NOMO-1 (cell line): ENCODE data around the gene PTPRN2.
"Not testable (repeated sequence)": the region's sequence is repeated elsewhere in the genome, so short reads cannot be mapped to it uniquely, and the experiment has no call there.

Experiments
- DNase-seq, 2 experiments: peaks; one replicate each; lab custom pipeline; 2025; ENCODE audit not compliant: unreplicated experiment in 2 of 2; lab: John Stamatoyannopoulos, UW

The PTPRN2 gene

GRCh38 chr7:157910446-157910845, 677.2 kb downstream of the PTPRN2 start:
- no peak for DNase-seq

GRCh38 chr7:157910045-157910444, 677.6 kb downstream of the PTPRN2 start:
- not testable (repeated sequence) for DNase-seq

- no peak for DNase-seq
Observed at GRCh38 chr7:157909370-157909769, 678.3 kb downstream of the PTPRN2 start.

- DNase-seq: no peak
Observed at GRCh38 chr7:157908006-157908782, 679.4 kb downstream of the PTPRN2 start.

GRCh38 chr7:157907091-157907490, 680.5 kb downstream of the PTPRN2 start:
- DNase-seq: no peak

- no peak for DNase-seq
Observed at GRCh38 chr7:157906583-157906982, 681.0 kb downstream of the PTPRN2 start.

- DNase-seq: no peak
Observed at GRCh38 chr7:157905651-157906461, 681.8 kb downstream of the PTPRN2 start.

GRCh38 chr7:157904866-157905570, 682.6 kb downstream of the PTPRN2 start:
- DNase-seq: no peak

- no peak for DNase-seq
Observed at GRCh38 chr7:157904211-157904865, 683.3 kb downstream of the PTPRN2 start.

GRCh38 chr7:157903710-157904109, 683.9 kb downstream of the PTPRN2 start:
- DNase-seq: no peak

- DNase-seq: no peak
Observed at GRCh38 chr7:157903296-157903695, 684.3 kb downstream of the PTPRN2 start.

GRCh38 chr7:157901816-157902610, 685.6 kb downstream of the PTPRN2 start:
- DNase-seq: not testable (repeated sequence)

- no peak for DNase-seq
Observed at GRCh38 chr7:157901166-157901565, 686.5 kb downstream of the PTPRN2 start.

- DNase-seq: no peak
Observed at GRCh38 chr7:157900556-157900955, 687.1 kb downstream of the PTPRN2 start.

- no peak for DNase-seq
Observed at GRCh38 chr7:157900011-157900410, 687.6 kb downstream of the PTPRN2 start.

- no peak for DNase-seq
Observed at GRCh38 chr7:157898802-157899505, 688.7 kb downstream of the PTPRN2 start.

- no peak for DNase-seq
Observed at GRCh38 chr7:157898261-157898660, 689.4 kb downstream of the PTPRN2 start.

GRCh38 chr7:157897681-157898080, 689.9 kb downstream of the PTPRN2 start:
- DNase-seq: no peak

GRCh38 chr7:157896774-157897555, 690.7 kb downstream of the PTPRN2 start:
- no peak for DNase-seq
